GM21526 (cell line): ENCODE measurements around the gene C17orf75.

Source experiments
- ATAC-seq: cut with Tn5 transposase; IDR thresholded peaks from one replicate; pipeline ENCODE4 v1.9.1; 2021; ENCODE audit warnings: moderate library complexity; ENCODE audit not compliant: unreplicated experiment, low FRiP score

Gene C17orf75

DNA sequence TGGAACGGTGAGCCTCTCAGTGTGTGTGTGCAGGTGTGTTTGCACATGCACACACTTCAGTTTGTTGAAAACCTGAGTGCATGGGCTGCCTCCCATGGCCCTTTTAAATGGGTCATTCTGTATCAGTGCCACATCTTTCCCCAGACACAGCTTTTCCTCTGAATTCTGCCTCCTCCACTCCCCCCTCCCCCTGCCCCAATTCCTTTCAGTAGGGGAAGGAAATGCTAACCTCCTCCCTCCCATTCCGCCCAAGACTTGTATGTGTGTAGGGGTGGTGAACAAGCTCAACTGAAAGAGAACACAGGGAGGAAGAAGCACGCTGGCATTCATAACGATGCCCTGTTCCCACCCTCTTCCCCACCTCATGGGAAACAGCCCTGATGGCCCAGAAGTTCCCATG is 34.3 kb downstream of the C17orf75 start:
- no peak for ATAC-seq

DNA sequence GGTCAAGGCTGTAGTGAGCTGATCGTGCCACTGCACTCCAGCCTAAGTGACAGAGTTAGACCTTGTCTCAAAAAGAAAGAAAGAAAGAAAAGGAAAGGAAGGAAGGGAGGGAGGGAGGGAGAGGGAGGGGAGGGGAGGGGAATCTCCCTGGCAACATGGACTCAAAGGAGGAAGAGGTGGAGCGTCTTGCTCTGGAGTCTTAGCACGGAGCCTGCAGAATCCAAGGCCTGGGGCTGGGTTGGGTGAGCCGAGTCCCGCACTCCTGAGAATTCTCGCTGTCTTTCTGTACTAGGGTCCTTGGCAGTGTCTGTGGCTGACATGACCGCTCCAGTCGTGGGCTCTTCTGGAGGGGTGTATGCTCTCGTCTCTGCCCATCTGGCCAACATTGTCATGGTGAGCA is 36.9 kb downstream of the C17orf75 start:
- no peak for ATAC-seq

DNA sequence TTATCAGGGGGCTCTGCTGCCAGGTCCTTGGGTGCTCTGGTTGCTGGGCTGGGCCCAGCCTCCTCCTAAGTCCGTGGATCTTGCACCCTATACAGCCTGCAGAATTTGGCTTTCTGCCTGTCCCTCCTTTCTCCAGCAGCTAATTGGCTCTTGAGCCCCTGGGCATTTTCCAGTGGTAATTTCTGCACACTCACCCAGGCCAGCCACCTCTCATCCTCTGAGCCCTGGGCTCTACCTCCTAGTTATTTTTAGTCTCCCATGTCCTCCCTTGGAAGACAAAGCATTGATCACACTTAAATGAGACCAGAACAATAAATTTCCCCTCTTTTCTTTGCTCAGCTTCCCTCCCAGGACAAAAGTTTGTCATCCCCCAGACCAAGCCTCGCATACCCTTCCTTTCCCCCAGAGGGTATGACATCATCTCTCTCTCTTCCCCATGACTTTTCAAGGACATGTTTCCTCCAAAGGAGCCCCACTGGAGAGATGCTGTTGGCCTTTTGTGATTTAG is 38.1 kb downstream of the C17orf75 start:
- ATAC-seq = no peak

DNA sequence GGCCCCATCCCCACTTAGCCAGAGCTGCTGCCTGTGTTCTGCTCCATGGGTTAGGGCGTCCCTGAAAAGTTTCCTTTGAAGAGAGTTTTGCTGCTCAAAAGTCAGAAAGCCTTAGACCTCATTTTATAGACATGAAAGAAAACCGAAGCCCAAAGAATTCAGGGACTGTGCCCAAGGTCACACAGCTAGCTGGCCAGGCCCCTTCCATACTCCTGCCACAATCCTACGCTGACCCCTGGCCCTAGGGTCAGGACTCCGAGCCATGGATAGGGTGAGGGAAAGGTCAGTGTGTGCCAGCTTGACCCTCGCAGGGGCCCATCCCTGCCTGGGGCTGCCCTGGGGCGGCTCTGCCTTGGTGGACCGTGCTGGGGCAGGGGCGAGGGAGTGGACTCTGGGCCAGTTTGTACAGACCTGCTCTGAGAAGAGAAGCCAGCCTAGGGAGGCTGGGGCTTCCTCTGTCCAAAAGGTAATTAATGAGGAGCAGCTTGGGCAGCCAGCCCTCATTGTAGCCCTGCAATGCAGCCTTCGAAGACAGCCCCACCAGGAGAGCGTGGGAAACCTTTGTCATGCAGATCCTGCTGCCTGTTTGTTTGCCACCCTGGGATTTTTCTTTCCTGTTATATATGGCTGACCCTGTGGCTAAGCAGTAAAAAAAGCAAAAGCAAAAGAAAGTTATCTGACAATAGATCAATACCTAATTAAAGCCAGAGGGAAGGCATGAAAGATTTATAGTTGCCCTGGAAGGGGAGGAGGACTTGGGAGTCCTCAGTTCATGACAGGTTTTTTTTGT is 38.9 kb downstream of the C17orf75 start:
- no peak for ATAC-seq

DNA sequence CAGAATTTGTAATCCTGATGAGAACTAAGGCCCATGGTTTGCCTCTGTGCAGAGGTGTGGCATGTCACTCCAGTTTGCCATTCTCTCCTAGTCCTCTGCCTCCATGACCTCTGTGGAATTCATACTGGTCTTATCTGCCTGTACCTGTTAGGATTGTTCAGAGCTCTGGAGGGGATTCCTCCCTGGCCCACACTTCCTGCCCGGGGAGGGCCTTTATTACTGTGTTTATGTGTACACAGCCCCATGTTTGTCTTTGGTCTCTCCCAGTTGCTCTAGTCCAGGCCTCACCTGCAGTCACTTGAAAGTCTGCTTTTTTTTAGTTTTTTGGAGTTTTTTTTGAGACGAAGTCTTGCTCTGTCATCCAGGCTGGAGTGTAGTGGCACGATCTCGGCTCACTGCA is 39.9 kb downstream of the C17orf75 start:
- ATAC-seq = no peak

DNA sequence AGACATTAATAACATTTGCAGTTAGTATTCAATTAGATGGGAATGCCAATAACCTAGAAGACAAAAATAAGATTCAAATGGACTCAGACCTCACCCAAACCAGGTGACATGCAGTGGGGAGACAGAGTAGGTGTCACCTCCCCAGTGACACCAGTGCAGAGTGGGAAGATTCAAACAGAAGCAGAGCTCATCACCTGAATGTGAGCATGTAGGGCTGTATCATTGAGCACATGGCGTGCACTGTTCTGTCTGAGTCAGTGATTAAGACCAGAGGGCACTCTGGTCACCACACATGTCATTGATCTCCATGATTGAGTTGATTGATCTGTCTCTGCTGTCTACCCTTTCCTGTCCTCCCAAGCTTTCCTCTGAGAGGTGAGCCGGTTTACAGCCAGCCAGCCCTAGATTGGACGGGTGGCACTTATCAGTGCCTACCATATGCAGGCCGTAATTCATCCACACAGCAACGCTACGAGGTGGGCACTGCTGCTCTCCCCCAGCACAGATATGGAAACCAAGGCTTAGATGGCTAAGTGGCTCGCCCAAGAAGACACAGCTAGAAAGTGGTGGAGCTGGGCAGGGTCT is 42.3 kb downstream of the C17orf75 start:
- no peak for ATAC-seq

DNA sequence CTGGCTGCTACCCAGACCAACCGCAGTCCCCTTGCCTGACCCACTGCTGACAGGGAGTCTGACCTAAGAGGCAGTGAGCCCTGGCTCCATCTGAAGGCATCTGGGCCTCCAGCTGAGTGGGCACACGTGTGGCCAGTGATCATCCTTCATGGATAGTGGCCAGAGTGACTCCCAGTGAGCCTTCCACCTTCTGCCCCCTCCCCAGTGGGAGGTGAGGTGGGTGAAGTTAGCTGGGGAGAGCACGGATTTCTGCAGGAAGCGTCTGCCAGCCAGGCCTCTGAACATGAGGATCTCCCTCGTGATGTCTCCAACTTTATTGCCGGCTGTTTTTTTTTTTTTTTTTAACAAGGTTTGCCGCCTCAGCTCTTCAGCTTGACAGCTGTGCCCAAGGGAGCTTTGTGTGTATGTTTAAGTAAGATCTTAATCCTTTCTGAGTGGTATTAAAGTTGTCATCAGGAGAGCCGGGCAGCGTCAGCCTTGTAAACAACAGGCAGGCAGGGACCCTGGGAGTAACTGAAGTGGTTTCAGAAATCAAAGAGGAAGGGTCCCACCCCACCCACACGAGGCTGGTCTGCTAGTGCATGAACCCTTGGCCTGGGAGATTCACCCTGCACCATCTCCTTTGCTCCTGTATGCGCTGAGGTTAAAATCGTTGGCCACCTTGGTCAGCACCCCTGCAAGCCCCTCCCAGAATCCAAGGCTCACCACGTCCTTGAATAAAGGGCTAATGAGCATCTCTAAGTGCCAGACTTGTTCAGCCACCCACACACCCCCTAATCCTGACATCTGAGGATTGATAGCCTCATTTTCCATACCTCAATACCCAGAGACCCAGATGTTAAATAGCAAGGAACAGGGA is 43.0 kb downstream of the C17orf75 start:
- ATAC-seq = no peak

DNA sequence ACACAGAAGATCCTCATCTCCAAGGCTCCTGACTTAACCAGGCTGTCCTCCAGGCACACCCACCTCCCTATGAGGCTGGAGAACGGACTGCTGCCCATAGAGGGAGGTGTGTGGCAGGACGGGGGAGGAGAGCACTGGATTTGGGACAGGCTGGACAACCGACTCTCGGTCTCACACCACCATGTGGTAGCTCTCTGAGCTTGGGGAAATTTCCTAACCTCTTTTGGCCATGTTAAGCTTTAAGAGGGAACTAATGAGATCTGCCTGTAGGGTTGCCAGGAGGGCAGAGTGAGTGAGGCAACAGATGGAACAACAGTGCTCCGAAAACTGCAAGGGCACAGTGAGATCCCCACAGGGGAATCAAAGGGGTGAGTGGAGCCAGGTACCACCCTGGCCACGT is 43.7 kb downstream of the C17orf75 start:
- no peak for ATAC-seq

DNA sequence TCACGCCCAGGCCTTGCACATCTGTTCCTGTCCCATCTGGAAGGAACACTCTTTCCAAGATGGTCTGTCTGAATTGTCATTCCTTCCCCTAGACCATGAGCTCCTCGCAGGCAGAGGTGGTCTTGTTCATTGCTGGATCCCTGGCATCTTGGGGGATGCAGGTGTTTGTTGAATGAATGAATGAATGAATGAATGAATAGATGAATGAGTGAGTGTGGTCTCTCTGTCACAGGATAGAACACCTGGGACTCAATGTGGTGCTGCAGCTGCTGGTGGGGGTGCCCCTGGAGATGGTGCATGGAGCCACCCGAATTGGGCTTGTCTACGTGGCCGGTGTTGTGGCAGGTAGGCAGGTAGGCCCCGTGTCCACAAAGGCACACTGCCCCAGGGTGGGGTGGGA is 44.1 kb downstream of the C17orf75 start:
- ATAC-seq = no peak

DNA sequence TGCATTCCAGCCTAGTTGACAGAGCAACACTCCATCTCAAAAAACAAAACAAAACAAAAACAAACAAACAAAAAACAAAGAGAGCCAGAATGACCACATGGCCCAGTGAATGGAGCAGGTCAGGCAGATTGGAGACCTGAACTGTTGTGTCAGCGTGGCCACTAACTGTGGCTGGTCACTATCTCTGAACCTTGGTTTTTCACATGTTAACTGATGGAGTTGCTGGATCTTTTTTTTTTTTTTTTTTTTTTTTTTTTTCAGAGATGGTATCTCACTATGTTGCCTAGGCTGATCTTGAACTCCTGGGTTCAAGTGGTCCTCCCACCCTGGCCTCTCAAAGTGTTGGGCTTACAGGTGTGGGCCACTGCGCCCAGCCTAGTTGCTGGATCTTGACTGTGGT is 44.5 kb downstream of the C17orf75 start:
- no peak for ATAC-seq

DNA sequence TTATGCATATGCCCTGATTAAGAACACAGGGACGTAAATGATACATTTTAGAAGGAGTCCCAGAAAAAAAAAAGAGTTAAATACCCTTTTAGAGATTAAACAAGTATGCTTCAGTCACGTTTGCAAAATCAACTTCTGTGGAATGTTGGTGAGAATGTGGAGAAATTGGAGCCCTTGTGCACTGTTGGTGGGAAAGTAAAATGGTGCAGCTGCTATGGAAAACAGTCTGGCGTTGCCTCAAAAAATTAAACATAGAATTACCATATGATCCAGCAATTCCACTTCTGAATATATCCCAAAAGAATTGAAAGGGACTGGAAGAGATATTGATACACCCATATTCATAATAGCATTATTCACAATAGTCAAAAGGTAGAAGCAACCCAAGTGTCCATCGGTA is 49.9 kb downstream of the C17orf75 start:
- ATAC-seq = no peak

DNA sequence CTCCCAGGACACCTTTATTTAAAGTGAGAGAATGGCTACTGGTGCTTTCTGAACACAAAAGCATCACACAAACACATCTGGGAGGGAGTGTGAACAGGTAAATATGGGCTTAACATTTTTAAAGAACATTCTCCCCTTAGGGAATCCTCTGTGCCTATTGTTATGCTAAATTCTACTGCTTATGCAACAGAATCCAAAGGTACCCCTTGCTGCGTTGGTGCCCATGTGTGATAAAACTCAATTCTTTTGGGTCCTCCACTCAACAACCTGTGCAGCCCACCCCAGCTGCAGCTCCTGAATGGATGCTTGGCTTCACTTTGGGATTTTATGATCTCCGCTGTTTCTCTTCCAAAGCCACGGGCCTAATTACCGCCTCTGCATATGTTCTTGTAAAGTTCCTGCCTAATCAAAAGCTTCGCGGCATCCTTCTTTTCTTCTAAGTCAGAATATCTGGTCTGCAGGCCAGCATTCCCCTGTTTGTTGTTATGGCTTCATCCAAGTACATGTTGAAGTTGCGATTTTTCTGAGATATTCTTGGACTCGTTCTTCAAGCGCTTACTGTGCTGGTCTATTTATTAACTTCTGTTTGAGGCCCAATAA is 52.4 kb downstream of the C17orf75 start:
- ATAC-seq = no peak

DNA sequence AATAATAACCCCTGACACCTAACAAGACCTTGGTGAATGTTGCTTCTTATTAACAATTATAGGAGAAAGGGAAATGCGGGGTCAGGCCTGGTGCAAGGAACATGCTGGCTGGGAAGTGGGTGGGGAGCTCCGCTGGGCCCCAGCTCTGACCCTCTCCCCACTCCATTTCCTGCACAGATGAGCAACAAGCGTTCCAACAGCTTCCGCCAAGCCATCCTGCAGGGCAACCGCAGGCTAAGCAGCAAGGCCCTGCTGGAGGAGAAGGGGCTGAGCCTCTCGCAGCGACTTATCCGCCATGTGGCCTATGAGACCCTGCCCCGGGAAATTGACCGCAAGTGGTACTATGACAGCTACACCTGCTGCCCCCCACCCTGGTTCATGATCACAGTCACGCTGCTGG is 53.4 kb downstream of the C17orf75 start:
- no peak for ATAC-seq

DNA sequence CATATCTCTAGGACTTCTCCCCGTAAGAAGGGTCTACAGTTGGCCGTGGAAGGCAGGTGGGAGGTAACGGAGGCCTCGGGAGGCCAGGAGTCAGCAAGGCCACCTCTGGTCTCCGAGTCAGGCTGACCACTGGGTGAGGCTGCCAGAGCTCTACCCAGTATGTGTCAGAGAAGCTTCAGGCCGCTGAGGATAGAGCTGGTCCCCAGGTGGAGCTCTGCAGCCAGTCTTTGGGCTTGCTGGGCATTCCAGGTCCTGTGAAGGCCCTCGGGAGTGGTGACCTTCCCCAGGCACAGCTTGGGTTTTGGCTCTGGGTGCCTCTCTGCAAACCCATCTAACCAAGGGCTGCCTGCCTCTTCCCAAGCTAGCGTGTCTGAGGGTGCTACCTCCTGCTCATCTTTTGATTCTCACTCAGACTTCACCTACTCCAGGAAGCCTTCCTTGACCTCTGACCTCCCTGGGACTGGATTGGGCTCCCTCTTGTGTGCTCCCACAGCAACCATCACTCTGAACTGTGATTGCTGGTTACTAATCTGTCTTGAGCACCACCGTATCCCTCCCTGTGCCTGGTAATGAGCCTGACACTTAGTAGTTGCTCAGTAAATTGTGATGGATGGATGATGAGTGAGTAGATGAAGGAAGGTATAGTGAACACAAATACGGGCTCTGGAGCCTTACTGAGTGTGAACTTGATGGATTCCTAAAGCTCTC is 54.0 kb downstream of the C17orf75 start:
- ATAC-seq = no peak

DNA sequence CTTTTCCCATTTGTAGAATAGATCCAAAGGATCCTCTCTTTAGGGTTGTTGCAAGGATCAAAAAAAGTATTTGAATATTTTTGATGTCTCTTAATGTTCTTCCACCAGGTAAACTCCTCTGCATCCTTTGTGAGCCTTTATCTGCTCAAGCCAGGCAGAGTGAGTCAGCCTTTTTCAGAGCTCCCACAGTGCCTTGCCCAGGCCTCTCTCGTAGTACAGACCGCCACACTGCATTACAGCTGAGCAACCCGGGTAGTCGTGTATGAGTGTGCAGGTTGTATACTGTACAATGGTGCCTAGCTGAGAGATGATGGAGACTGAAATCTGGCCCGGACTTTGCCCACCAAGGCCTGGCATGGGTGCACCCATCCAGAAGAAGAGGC is 55.5 kb downstream of the C17orf75 start:
- ATAC-seq = no peak

DNA sequence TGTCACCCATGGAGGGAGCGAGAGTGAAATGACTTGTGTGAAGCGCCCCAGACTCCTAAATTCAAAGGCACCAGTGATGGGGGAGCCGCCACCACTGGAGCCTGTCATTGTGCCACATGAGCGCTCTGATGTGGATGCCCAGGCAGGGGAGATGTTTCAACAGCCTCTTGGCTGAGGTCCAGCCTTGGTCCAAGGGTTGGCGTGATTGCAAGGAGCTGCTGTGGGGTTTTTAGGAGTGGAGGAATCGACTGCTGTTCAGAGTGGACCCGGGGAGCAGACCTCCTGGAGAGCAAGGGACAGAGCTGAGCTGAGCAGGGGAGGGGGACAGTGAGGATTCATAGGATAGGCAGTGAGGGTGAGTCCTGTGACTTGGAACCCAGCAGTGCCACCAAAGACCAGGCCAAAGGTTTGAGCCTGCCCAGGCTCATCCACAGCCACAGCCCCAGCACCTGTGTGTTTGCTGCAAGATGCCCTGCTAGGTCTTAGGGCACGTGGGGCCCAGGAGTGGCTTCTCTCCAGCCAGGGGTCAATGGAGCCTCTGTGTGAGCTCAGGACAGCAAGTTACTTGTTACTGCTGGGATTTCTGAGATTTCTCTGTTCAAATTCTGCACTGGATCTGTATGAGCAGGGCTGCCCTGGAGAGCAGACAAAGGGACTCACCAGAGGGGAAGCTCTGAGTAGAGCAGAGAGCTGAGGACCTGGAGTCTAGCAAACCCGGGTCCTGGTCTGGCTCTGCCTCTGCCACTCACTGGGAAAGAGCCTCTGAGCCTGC is 56.0 kb downstream of the C17orf75 start:
- no peak for ATAC-seq

DNA sequence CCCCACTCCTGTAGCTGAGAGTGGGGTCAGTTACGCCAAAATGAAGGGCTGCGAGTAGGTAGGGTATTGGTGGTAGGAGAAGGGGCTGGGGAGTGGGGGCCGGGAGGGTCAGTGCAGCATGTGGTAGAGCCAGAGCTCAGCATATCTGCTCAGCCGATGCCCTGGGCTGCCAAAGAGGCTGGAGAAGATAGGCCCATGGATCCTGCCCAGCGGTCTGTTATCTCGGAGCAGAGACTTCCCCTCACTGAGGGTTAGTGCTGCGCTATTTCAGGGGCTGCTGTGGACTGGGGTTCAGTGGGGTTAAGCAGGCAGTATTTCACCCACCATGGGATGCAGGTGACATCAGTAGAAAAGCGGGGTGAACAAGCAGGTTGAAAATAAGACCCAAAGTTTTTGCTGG is 56.7 kb downstream of the C17orf75 start:
- no peak for ATAC-seq

DNA sequence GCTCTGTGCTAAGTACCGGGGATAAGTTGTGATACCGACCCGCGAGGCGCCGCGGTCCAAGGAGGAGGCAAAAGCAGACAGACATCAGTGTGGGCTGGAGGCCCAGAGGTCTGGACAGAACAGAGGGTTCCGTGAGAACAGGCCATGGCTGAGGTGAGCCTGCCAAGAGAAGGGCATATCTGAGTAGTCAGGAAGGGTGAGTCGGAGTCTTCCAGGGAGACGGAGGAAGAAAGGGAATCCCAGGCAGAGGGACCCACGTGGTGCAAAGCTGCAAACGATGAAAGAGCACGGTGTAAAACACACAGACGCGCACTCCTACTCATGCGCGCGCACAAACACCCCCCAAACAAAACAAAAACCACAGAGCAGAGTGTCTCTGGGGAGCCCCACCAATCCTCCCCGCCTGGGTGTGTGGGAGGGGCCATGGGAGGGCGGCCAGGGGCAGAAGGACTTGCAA is 58.2 kb downstream of the C17orf75 start:
- no peak for ATAC-seq

DNA sequence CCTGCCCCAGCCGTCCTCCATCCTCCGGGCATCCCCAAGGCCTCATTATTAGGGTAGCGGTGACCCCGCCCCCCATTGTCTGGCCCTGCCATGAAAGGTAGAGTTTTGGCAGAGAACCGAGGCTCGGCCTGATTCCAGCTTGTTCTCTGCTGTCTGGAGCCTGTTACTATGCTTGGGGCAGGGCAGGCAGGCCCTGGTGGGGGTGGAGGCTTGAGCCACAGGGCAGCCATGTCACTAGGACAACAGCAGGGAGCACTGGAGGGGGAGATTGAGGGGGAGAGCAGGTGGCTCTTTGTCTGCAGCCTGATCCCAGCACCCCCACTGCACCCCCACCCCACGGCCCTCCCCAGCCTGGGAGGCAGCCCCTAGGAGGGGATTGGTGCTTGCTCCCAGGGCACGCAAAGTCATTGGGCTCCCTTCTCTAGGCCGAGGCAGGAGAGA is 60.9 kb downstream of the C17orf75 start:
- no peak for ATAC-seq
